Lower leg skin (tissue), 3 donors: Measurements from ENCODE around the gene DUSP11.

ENCODE experiments used
- POLR2A ChIP-seq, 2 donors: fragments of 450-650 bp; IDR thresholded peaks; one replicate each; pipeline ENCODE4 v1.6.1; 2016 to 2017; ENCODE audit warnings: antibody characterized with exemption in 2 of 2, mild to moderate bottlenecking in 1 of 2, moderate library complexity in 1 of 2
- TF ChIP-seq, protein P1 (sequence below), 3 donors: fragments of 450-650 bp; IDR thresholded peaks; one replicate each; pipeline ENCODE4 v1.5.1; 2016; ENCODE audit warnings: antibody characterized with exemption in 3 of 3, mild to moderate bottlenecking in 3 of 3, moderate library complexity in 2 of 3

DNA sequence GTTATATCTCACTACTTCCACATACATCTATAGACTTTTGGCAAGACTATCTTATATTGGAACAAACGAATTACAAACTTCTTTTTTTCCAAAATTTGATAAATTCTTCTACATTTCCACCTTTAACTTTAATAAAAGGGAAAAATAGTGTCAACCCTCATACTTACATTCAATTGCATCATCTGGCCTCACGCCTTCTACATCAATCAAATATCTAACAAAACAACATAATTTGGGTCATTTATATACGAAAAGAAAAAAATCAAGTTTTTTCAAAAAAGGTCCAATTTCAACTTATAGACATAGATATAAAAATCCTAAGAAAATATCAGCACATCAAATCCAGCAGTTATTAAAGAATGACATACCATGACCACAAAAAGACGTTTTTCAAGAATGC is 12.9 kb downstream of the DUSP11 start:
- TF ChIP-seq, protein P1, sequence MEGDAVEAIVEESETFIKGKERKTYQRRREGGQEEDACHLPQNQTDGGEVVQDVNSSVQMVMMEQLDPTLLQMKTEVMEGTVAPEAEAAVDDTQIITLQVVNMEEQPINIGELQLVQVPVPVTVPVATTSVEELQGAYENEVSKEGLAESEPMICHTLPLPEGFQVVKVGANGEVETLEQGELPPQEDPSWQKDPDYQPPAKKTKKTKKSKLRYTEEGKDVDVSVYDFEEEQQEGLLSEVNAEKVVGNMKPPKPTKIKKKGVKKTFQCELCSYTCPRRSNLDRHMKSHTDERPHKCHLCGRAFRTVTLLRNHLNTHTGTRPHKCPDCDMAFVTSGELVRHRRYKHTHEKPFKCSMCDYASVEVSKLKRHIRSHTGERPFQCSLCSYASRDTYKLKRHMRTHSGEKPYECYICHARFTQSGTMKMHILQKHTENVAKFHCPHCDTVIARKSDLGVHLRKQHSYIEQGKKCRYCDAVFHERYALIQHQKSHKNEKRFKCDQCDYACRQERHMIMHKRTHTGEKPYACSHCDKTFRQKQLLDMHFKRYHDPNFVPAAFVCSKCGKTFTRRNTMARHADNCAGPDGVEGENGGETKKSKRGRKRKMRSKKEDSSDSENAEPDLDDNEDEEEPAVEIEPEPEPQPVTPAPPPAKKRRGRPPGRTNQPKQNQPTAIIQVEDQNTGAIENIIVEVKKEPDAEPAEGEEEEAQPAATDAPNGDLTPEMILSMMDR (IDR thresholded peaks at IDR 0.05): no peak
- TF ChIP-seq POLR2A (IDR thresholded peaks at IDR 0.05): no peak
